Uterus (tissue), 2 donors: ENCODE measurements around the gene SLC39A11.

Experiments
- CTCF ChIP-seq, 4 experiments: fragments of 200-600 bp in 2 of 4; fragments of 450-650 bp in 2 of 4; sonication (generic) in 2 of 4; IDR thresholded peaks; one replicate each; pipeline ENCODE4 v1.5.1; 2016 to 2019; ENCODE audit warnings: antibody characterized with exemption in 4 of 4, mild to moderate bottlenecking in 2 of 4, moderate library complexity in 1 of 4
- POLR2A ChIP-seq, 2 donors: fragments of 450-650 bp; IDR thresholded peaks; one replicate each; pipeline ENCODE4 v1.6.1; 2016; ENCODE audit warnings: antibody characterized with exemption in 2 of 2, mild to moderate bottlenecking in 1 of 2, moderate library complexity in 1 of 2

- TF ChIP-seq CTCF (IDR thresholded peaks at IDR 0.05), result no peak
- TF ChIP-seq POLR2A (IDR thresholded peaks at IDR 0.05), result no peak
Measured at GRCh38 chr17:72724267-72724666, 368.2 kb downstream of the SLC39A11 start.
